Measurements from ENCODE around the gene ITSN2. TPM values are rescaled to one million over a fixed set of nuclear protein-coding genes. Genes with fewer than 3 reads are reported as not detected.

Gene ITSN2
- polyA plus RNA-seq, 1 donor from 2014 or later = 127 TPM

GRCh38 chr2:24280645-24281044, 79.7 kb downstream of the ITSN2 start:
- H3K27ac Mint-ChIP-seq = no peak overlapping the region
- no peak overlapping the region for H3K4me3 Mint-ChIP-seq
- no peaks in the 10 kb centered on the region for H3K27me3 Mint-ChIP-seq
- H3K4me1 Mint-ChIP-seq = peaks cover 0 to 9% (median 0%) of the 10 kb centered on the region in 3 donors
- no peaks in the 10 kb centered on the region for H3K36me3 Mint-ChIP-seq
- H3K9me3 Mint-ChIP-seq = no peaks in the 10 kb centered on the region

GRCh38 chr2:24280161-24280560, 80.2 kb downstream of the ITSN2 start:
- peaks cover 0 to 9% (median 0%) of the 10 kb centered on the region in 3 donors for H3K4me1 Mint-ChIP-seq
- no peak overlapping the region for H3K27ac Mint-ChIP-seq
- H3K9me3 Mint-ChIP-seq = no peaks in the 10 kb centered on the region
- H3K36me3 Mint-ChIP-seq = no peaks in the 10 kb centered on the region
- no peak overlapping the region for H3K4me3 Mint-ChIP-seq
- no peaks in the 10 kb centered on the region for H3K27me3 Mint-ChIP-seq

- peak overlapping the region in 2 of 3 donors; percentile 11 to 88 for H3K27ac Mint-ChIP-seq
- H3K4me1 Mint-ChIP-seq = peaks cover 0 to 9% (median 0%) of the 10 kb centered on the region in 3 donors
- no peaks in the 10 kb centered on the region for H3K27me3 Mint-ChIP-seq
- H3K36me3 Mint-ChIP-seq = peaks cover 4% of the 10 kb centered on the region
- no peaks in the 10 kb centered on the region for H3K9me3 Mint-ChIP-seq
- no peak overlapping the region for H3K4me3 Mint-ChIP-seq
These were observed 83.9 kb downstream of the ITSN2 start for GRCh38 chr2:24276349-24276899.

- Mint-ChIP-seq H3K27ac (peak overlapping the region in 1 of 3 donors; percentile 65), H3K4me3 (peak overlapping the region in 1 of 4 donors; percentile 63), H3K36me3 (peaks cover 4% of the 10 kb centered on the region), H3K9me3 (no peaks in the 10 kb centered on the region), H3K4me1 (peaks cover 0 to 9% (median 0%) of the 10 kb centered on the region in 3 donors), H3K27me3 (no peaks in the 10 kb centered on the region)
These were observed 85.5 kb downstream of the ITSN2 start for GRCh38 chr2:24274809-24275208.

GRCh38 chr2:24273598-24273997, 86.7 kb downstream of the ITSN2 start:
- H3K27me3 Mint-ChIP-seq = no peaks in the 10 kb centered on the region
- no peak overlapping the region for H3K4me3 Mint-ChIP-seq
- peaks cover 0 to 7% (median 3%) of the 10 kb centered on the region in 3 donors for H3K4me1 Mint-ChIP-seq
- H3K27ac Mint-ChIP-seq = peak overlapping the region in 2 of 3 donors; percentile 29 to 40
- no peaks in the 10 kb centered on the region for H3K9me3 Mint-ChIP-seq
- H3K36me3 Mint-ChIP-seq = peaks cover 6% of the 10 kb centered on the region

GRCh38 chr2:24272907-24273306, 87.4 kb downstream of the ITSN2 start:
- Mint-ChIP-seq H3K27ac (peak overlapping the region in 1 of 3 donors; percentile 29), H3K27me3 (no peaks in the 10 kb centered on the region), H3K4me3 (no peak overlapping the region), H3K4me1 (peaks cover 0 to 5% (median 3%) of the 10 kb centered on the region in 3 donors), H3K9me3 (no peaks in the 10 kb centered on the region), H3K36me3 (peaks cover 10% of the 10 kb centered on the region)

- H3K9me3 Mint-ChIP-seq = no peaks in the 10 kb centered on the region
- no peak overlapping the region for H3K4me3 Mint-ChIP-seq
- peaks cover 0 to 5% (median 3%) of the 10 kb centered on the region in 3 donors for H3K4me1 Mint-ChIP-seq
- H3K36me3 Mint-ChIP-seq = peaks cover 10% of the 10 kb centered on the region
- peak overlapping the region in 1 of 3 donors; percentile 52 for H3K27ac Mint-ChIP-seq
- H3K27me3 Mint-ChIP-seq = no peaks in the 10 kb centered on the region
These were observed 88.1 kb downstream of the ITSN2 start for GRCh38 chr2:24272161-24272802.

GRCh38 chr2:24269265-24269664, 91.1 kb downstream of the ITSN2 start:
- peak overlapping the region in 1 of 3 donors; percentile 14 for H3K27ac Mint-ChIP-seq
- H3K4me1 Mint-ChIP-seq = peaks cover 1 to 4% (median 4%) of the 10 kb centered on the region in 3 donors
- H3K9me3 Mint-ChIP-seq = no peaks in the 10 kb centered on the region
- H3K36me3 Mint-ChIP-seq = peaks cover 8% of the 10 kb centered on the region
- no peaks in the 10 kb centered on the region for H3K27me3 Mint-ChIP-seq
- H3K4me3 Mint-ChIP-seq = no peak overlapping the region

GRCh38 chr2:24265212-24265611, 95.1 kb downstream of the ITSN2 start:
- H3K36me3 Mint-ChIP-seq = peaks cover 8% of the 10 kb centered on the region
- H3K9me3 Mint-ChIP-seq = no peaks in the 10 kb centered on the region
- H3K4me1 Mint-ChIP-seq = peaks cover 16 to 23% (median 18%) of the 10 kb centered on the region in 3 donors
- peak overlapping the region in 1 of 3 donors; percentile 36 for H3K27ac Mint-ChIP-seq
- H3K4me3 Mint-ChIP-seq = no peak overlapping the region
- no peaks in the 10 kb centered on the region for H3K27me3 Mint-ChIP-seq

GRCh38 chr2:24262421-24262970, 97.8 kb downstream of the ITSN2 start:
- Mint-ChIP-seq H3K27me3 (no peaks in the 10 kb centered on the region), H3K4me1 (peaks cover 15 to 27% (median 16%) of the 10 kb centered on the region in 3 donors), H3K9me3 (no peaks in the 10 kb centered on the region), H3K27ac (peak overlapping the region; percentile 33 to 59 (median 40)), H3K36me3 (peaks cover 2% of the 10 kb centered on the region), H3K4me3 (peak overlapping the region in 2 of 4 donors; percentile 5 to 42)

- H3K36me3 Mint-ChIP-seq = peaks cover 2% of the 10 kb centered on the region
- peaks cover 15 to 27% (median 16%) of the 10 kb centered on the region in 3 donors for H3K4me1 Mint-ChIP-seq
- peak overlapping the region in 2 of 3 donors; percentile 46 to 86 for H3K27ac Mint-ChIP-seq
- no peaks in the 10 kb centered on the region for H3K9me3 Mint-ChIP-seq
- H3K27me3 Mint-ChIP-seq = no peaks in the 10 kb centered on the region
- no peak overlapping the region for H3K4me3 Mint-ChIP-seq
These were observed 98.9 kb downstream of the ITSN2 start for GRCh38 chr2:24261441-24261840.

- H3K9me3 Mint-ChIP-seq = no peaks in the 10 kb centered on the region
- H3K27ac Mint-ChIP-seq = no peak overlapping the region
These were observed 101.0 kb downstream of the ITSN2 start for GRCh38 chr2:24259316-24259715.

GRCh38 chr2:24258718-24259117, 101.6 kb downstream of the ITSN2 start:
- no peaks in the 10 kb centered on the region for H3K27me3 Mint-ChIP-seq
- H3K4me3 Mint-ChIP-seq = no peak overlapping the region
- H3K36me3 Mint-ChIP-seq = peaks cover 2% of the 10 kb centered on the region
- no peaks in the 10 kb centered on the region for H3K9me3 Mint-ChIP-seq
- no peak overlapping the region for H3K27ac Mint-ChIP-seq
- H3K4me1 Mint-ChIP-seq = peaks cover 14 to 23% (median 15%) of the 10 kb centered on the region in 3 donors

More at GRCh38 chr2:24259316-24259715, 101.0 kb downstream of the ITSN2 start:
- Mint-ChIP-seq H3K27me3 (no peaks in the 10 kb centered on the region), H3K4me3 (no peak overlapping the region), H3K36me3 (peaks cover 2% of the 10 kb centered on the region), H3K4me1 (peaks cover 14 to 23% (median 15%) of the 10 kb centered on the region in 3 donors)

GRCh38 chr2:24253303-24253919, 106.9 kb downstream of the ITSN2 start:
- Mint-ChIP-seq H3K27ac (no peak overlapping the region), H3K4me3 (no peak overlapping the region), H3K27me3 (no peaks in the 10 kb centered on the region), H3K36me3 (peaks cover 2% of the 10 kb centered on the region), H3K9me3 (no peaks in the 10 kb centered on the region), H3K4me1 (peaks cover 0 to 5% (median 0%) of the 10 kb centered on the region in 3 donors)

- Mint-ChIP-seq H3K4me1 (peaks cover 4 to 6% (median 4%) of the 10 kb centered on the region in 3 donors), H3K36me3 (peaks cover 2% of the 10 kb centered on the region), H3K4me3 (no peak overlapping the region), H3K9me3 (no peaks in the 10 kb centered on the region), H3K27ac (no peak overlapping the region), H3K27me3 (no peaks in the 10 kb centered on the region)
These were observed 112.7 kb downstream of the ITSN2 start for GRCh38 chr2:24247592-24247991.
